Ovary (tissue), 3 donors: ENCODE data around the gene ARID1B.

Experiments used
- EP300 ChIP-seq: sonication (generic); formaldehyde crosslinking; IDR thresholded peaks from one replicate; pipeline ENCODE4 v1.6.1; 2017; ENCODE audit warnings: antibody characterized with exemption
- TF ChIP-seq, protein P1 (sequence below), 3 donors: fragments of 450-650 bp in 2 of 3; fragments of 200-600 bp in 1 of 3; IDR thresholded peaks; one replicate each; pipeline versions ENCODE4 v1.5.1 to v1.8.0; 2016 to 2022; ENCODE audit warnings: antibody characterized with exemption in 3 of 3, mild to moderate bottlenecking in 1 of 3
- donor health status: DM: no; HTN: no; CAD: no.

DNA sequence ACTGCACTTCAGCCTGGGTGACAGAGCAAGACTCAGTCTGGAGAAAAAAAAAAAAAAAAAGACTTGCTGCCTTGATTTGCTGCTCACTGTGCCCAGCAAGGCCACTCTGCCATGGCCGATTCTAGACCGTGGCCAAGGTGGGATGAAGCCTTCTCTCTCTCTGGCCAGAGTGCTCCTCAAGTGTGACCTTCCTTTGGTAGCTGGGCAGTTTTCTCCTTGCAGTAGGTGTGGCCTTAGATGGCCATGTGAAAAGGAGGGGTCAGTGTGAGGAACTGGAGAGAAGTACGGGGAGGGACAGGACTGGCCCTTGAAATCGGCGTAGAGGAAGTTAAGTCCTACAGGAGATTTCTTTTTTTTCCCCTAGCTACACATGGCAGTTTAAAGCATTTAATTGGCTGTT, 272.0 kb downstream of the ARID1B start:
- TF ChIP-seq, protein P1, sequence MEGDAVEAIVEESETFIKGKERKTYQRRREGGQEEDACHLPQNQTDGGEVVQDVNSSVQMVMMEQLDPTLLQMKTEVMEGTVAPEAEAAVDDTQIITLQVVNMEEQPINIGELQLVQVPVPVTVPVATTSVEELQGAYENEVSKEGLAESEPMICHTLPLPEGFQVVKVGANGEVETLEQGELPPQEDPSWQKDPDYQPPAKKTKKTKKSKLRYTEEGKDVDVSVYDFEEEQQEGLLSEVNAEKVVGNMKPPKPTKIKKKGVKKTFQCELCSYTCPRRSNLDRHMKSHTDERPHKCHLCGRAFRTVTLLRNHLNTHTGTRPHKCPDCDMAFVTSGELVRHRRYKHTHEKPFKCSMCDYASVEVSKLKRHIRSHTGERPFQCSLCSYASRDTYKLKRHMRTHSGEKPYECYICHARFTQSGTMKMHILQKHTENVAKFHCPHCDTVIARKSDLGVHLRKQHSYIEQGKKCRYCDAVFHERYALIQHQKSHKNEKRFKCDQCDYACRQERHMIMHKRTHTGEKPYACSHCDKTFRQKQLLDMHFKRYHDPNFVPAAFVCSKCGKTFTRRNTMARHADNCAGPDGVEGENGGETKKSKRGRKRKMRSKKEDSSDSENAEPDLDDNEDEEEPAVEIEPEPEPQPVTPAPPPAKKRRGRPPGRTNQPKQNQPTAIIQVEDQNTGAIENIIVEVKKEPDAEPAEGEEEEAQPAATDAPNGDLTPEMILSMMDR (IDR thresholded peaks at IDR 0.05), result no peak
- TF ChIP-seq EP300, result no peak
